Lower lobe of right lung (tissue), 2 donors: ENCODE measurements around the gene SDK1. TPM values are rescaled to one million over a fixed set of nuclear protein-coding genes. Genes with fewer than 3 reads are reported as not detected.

Source experiments
- ATAC-seq, 2 donors: fragments of 200-7000 bp; cut with Tn5 transposase; one replicate each; pipeline ENCODE4 v1.9.1; 2020 to 2022; ENCODE audit warnings: mild to moderate bottlenecking in 2 of 2, moderate library complexity in 2 of 2
- DNase-seq: peaks from one replicate; pipeline ENCODE4 v3.0.0-alpha.2; 2020
- H3K27ac ChIP-seq: fragments of 200-600 bp; one replicate; pipeline ENCODE4 v1.8.0; 2022
- H3K27me3 ChIP-seq: fragments of 200-600 bp; one replicate; pipeline ENCODE4 v1.8.0; 2022; ENCODE audit warnings: low read depth
- H3K36me3 ChIP-seq: fragments of 200-600 bp; one replicate; pipeline ENCODE4 v1.8.0; 2022; ENCODE audit warnings: mild to moderate bottlenecking
- H3K4me1 ChIP-seq: fragments of 200-600 bp; one replicate; pipeline ENCODE4 v1.8.0; 2022
- H3K4me3 ChIP-seq: fragments of 200-600 bp; one replicate; pipeline ENCODE4 v1.8.0; 2022; ENCODE audit warnings: mild to moderate bottlenecking
- H3K9me3 ChIP-seq: fragments of 200-600 bp; one replicate; pipeline ENCODE4 v1.8.0; 2022
- intact Hi-C: fragments of 100-400 bp; cut with DNase I; formaldehyde crosslinking; loops from one replicate; pipeline ENCODE4 v1.11.0; 2022
- total RNA-seq: library from RNA; stranded (reverse); fragmentation: NEBNext Ultra II Directional; extraction: Animal tissue kit (Norgen Biotek cat#: 25700); gene quantifications from one replicate; pipeline ENCODE4 v1.2.1, GENCODE V29; 2021
- TF ChIP-seq, protein P1 (sequence below): fragments of 200-600 bp; IDR thresholded peaks from one replicate; pipeline ENCODE4 v1.8.0; 2022; ENCODE audit warnings: antibody characterized with exemption, mild to moderate bottlenecking
- donor health status: DM: no; HTN: yes; CAD: no; lungs with severe emphysema.

SDK1 gene
- total RNA-seq, 1 donor from 2014 or later: 10.0 TPM

DNA sequence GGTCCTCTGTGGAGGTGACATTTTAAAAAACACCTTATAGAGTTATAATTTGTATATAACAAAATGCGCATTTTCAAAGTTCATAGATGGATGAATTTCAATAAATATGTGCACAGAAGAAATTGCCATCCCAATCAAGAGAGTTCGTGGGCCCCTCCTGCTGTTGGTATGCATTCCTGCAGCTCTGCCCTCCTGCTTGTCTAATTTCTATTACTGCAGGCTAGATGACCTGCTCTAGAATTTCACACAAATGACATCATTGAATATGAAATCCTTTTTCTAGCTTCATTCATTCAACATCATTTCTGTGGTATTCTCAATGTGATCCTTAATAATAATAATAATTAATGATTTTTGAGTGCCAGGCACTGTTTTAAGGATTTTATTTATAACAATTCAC, 348.2 kb downstream of the SDK1 start:
- TF ChIP-seq, protein P1, sequence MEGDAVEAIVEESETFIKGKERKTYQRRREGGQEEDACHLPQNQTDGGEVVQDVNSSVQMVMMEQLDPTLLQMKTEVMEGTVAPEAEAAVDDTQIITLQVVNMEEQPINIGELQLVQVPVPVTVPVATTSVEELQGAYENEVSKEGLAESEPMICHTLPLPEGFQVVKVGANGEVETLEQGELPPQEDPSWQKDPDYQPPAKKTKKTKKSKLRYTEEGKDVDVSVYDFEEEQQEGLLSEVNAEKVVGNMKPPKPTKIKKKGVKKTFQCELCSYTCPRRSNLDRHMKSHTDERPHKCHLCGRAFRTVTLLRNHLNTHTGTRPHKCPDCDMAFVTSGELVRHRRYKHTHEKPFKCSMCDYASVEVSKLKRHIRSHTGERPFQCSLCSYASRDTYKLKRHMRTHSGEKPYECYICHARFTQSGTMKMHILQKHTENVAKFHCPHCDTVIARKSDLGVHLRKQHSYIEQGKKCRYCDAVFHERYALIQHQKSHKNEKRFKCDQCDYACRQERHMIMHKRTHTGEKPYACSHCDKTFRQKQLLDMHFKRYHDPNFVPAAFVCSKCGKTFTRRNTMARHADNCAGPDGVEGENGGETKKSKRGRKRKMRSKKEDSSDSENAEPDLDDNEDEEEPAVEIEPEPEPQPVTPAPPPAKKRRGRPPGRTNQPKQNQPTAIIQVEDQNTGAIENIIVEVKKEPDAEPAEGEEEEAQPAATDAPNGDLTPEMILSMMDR: no peak
- Histone ChIP-seq H3K9me3 (no peaks in the 10 kb centered on the region), H3K36me3 (no peaks in the 10 kb centered on the region), H3K27ac (no peak overlapping the region), H3K4me1 (no peaks in the 10 kb centered on the region), H3K27me3 (no peaks in the 10 kb centered on the region), H3K4me3 (no peak overlapping the region)
- intact Hi-C loops: no loop called here
- no peak for ATAC-seq
- no peak for DNase-seq

DNA sequence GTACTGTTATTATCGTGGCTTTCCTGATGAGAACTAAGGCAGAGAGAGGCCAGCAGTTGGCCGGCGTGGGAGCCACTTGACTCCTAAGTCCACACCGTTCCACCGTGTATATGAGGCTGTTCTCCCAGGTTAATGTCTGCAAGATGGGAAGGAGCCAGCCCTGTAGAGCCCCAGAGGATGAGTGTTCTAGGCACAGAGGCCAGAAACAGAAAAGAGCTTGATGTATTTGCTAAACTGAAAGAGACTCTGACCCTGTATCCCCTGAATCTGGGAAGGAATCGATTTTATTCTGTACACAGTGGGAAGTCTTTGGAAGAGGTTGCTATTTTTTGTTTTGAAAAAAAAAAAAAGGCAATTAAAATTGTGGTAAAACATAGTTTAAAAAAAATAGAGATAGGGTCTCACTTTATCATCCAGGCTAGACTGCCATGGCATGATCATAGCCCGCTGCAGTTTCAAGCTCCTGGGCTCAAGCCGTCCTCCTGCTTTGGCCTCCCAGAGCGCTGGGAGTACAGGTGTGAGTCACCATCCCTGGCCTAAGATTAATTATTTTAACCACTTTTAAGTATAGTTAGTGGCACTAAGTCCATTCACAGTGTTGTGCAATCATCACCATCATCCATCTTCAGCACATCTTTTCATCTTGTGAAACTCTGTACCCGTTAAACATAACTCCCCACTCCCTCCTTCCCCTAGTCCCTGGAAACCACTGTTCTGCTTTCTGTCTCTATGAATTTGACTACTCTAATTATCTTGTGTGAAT, 348.8 kb downstream of the SDK1 start:
- Histone ChIP-seq H3K27ac (no peak overlapping the region), H3K36me3 (no peaks in the 10 kb centered on the region), H3K4me1 (no peaks in the 10 kb centered on the region), H3K4me3 (no peak overlapping the region), H3K9me3 (no peaks in the 10 kb centered on the region), H3K27me3 (no peaks in the 10 kb centered on the region)
- DNase-seq (no peak), ATAC-seq (no peak)
- intact Hi-C loops: no loop called here
- TF ChIP-seq, protein P1: no peak

DNA sequence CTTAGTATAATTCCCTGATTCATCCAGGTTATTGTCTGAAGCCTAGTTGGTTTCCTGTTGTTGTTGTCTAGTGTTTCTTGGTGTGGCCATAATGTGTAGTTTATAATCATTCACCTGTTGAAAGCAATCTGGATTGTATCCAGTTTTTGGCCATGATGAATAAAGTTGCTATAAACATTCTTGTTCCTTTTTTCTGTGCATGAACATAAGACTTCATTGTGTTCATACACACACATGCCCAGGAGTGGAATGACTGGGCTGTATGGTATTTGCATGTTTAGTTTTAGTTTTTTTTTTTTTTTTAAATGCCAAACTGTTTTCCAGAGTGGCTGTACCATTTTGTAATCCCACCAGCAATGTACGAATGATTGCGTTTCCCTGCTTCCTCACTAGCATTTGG, 349.8 kb downstream of the SDK1 start:
- Histone ChIP-seq H3K27me3 (no peaks in the 10 kb centered on the region), H3K36me3 (no peaks in the 10 kb centered on the region), H3K9me3 (no peaks in the 10 kb centered on the region), H3K4me1 (no peaks in the 10 kb centered on the region), H3K4me3 (no peak overlapping the region), H3K27ac (no peak overlapping the region)
- intact Hi-C loops: no loop called here
- DNase-seq (no peak), ATAC-seq (no peak)
- TF ChIP-seq, protein P1: no peak

DNA sequence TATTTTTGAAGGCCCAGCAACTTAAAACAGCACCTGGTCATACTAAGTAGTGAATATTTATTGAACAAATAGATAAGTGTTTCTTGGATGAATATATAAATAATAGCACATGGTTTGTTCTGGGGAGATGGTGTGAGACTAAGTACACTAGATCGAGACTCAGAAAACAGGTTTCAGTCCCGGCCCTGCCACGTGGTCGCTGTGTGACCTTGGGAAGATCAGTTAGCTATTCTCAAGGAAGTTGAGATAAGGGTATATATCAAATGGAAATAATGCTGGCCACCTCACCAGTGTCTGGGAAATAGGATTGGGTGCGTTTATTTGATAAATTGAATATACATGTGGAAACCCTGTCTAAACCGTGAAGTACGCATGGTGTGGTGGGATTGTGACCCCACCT, 354.6 kb downstream of the SDK1 start:
- no peak for ATAC-seq
- TF ChIP-seq, protein P1: no peak
- Histone ChIP-seq H3K9me3 (no peaks in the 10 kb centered on the region), H3K36me3 (no peaks in the 10 kb centered on the region), H3K27ac (no peak overlapping the region), H3K4me1 (no peaks in the 10 kb centered on the region), H3K27me3 (no peaks in the 10 kb centered on the region), H3K4me3 (no peak overlapping the region)
- DNase-seq: no peak
- intact Hi-C loops: no loop called here

DNA sequence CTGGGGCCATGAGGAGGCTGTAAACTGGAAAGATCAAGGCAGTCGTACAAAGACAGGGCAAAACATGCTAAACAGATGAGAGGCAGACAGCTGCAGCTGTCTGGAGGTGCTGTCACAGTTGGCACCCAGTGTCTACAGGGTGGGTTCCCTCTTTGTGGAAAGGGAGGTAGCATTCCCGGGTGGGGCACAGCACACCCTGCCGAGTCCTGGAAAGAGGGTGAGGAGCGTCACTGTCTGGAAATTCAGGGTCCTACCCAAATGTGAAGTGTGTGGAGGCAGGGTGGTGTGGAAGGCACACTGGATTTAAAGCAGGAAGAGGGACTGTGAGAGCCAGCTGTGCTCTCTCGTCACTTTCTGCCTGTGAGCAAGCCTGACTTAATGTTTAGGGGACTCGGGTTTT, 356.2 kb downstream of the SDK1 start:
- ATAC-seq (no peak), DNase-seq (no peak)
- H3K4me1 ChIP-seq: no peaks in the 10 kb centered on the region
- intact Hi-C loops: no loop called here
- H3K4me3 ChIP-seq: no peak overlapping the region
- H3K27ac ChIP-seq: no peak overlapping the region
- H3K36me3 ChIP-seq: no peaks in the 10 kb centered on the region
- TF ChIP-seq, protein P1: no peak
- no peaks in the 10 kb centered on the region for H3K9me3 ChIP-seq
- no peaks in the 10 kb centered on the region for H3K27me3 ChIP-seq
